ENCODE data around the gene FGF23. TPM values are rescaled to one million over a fixed set of nuclear protein-coding genes. Genes with fewer than 3 reads are reported as not detected.

Gene FGF23
- total RNA-seq, 3 donors from 2014 or later (not counting 1 experiment from before 2014, with no cell fraction given), result not detected

- ATAC-seq, result no peak
Measured at GRCh38 chr12:4380332-4380731, 820 bp upstream of the FGF23 start.

GRCh38 chr12:4378772-4379171 is 740 bp downstream of the FGF23 start:
- no peak for ATAC-seq
- Histone ChIP-seq H3K36me3 (ENCODE audit: control insufficient read depth, insufficient read depth, low read length) (no peaks in the 10 kb centered on the region), H3K27ac (ENCODE audit: low read length) (no peak overlapping the region), H3K27me3 (ENCODE audit: control insufficient read depth, insufficient read depth, low read length) (no peaks in the 10 kb centered on the region), H3K4me3 (ENCODE audit: low read length) (no peak overlapping the region), H3K9me3 (ENCODE audit: control insufficient read depth, insufficient read depth, low read length) (no peaks in the 10 kb centered on the region), H3K4me1 (ENCODE audit: control insufficient read depth, insufficient read depth, low read length) (no peaks in the 10 kb centered on the region)
- H3K4me1 Mint-ChIP-seq, result no peaks in the 10 kb centered on the region
- H3K27ac Mint-ChIP-seq, result no peak overlapping the region
- H3K4me3 Mint-ChIP-seq, result no peak overlapping the region
- H3K36me3 Mint-ChIP-seq, result no peaks in the 10 kb centered on the region
- intact Hi-C loops (cut with micrococcal nuclease), result no loop called here
- H3K9me3 Mint-ChIP-seq, result no peaks in the 10 kb centered on the region
- WGBS (ENCODE audit: insufficient coverage), result no CpG with 5 or more reads among the region's 1 CpG
- DNase-seq, result no peak
- H3K27me3 Mint-ChIP-seq (ENCODE audit: low read depth in 2 of 2), result peaks cover 20 to 33% of the 10 kb centered on the region in 2 donors
- TF ChIP-seq CTCF (IDR thresholded peaks at IDR 0.05), result no peak

More at GRCh38 chr12:4380332-4380731, 820 bp upstream of the FGF23 start:
- Mint-ChIP-seq H3K27me3 (ENCODE audit: low read depth in 2 of 2) (peaks cover 13 to 27% of the 10 kb centered on the region in 2 donors), H3K36me3 (no peaks in the 10 kb centered on the region), H3K4me3 (no peak overlapping the region), H3K9me3 (no peaks in the 10 kb centered on the region), H3K4me1 (no peaks in the 10 kb centered on the region), H3K27ac (no peak overlapping the region)
- TF ChIP-seq CTCF (IDR thresholded peaks at IDR 0.05), result no peak
- H3K36me3 ChIP-seq (ENCODE audit: control insufficient read depth, insufficient read depth, low read length), result no peaks in the 10 kb centered on the region
- no peaks in the 10 kb centered on the region for H3K4me1 ChIP-seq (ENCODE audit: control insufficient read depth, insufficient read depth, low read length)
- no peaks in the 10 kb centered on the region for H3K27me3 ChIP-seq (ENCODE audit: control insufficient read depth, insufficient read depth, low read length)
- no peak overlapping the region for H3K27ac ChIP-seq (ENCODE audit: low read length)
- intact Hi-C loops (cut with micrococcal nuclease), result no loop called here
- H3K4me3 ChIP-seq (ENCODE audit: low read length), result no peak overlapping the region
- no peak for DNase-seq
- 81% methylated on average over 4 of the region's 4 CpGs for WGBS (ENCODE audit: insufficient coverage)
- no peaks in the 10 kb centered on the region for H3K9me3 ChIP-seq (ENCODE audit: control insufficient read depth, insufficient read depth, low read length)

GRCh38 chr12:4375449-4375848 is 4.1 kb downstream of the FGF23 start:
- Histone ChIP-seq H3K27me3 (ENCODE audit: control insufficient read depth, insufficient read depth, low read length) (no peaks in the 10 kb centered on the region), H3K4me3 (ENCODE audit: low read length) (no peak overlapping the region), H3K36me3 (ENCODE audit: control insufficient read depth, insufficient read depth, low read length) (no peaks in the 10 kb centered on the region), H3K4me1 (ENCODE audit: control insufficient read depth, insufficient read depth, low read length) (no peaks in the 10 kb centered on the region), H3K27ac (ENCODE audit: low read length) (no peak overlapping the region), H3K9me3 (ENCODE audit: control insufficient read depth, insufficient read depth, low read length) (no peaks in the 10 kb centered on the region)
- DNase-seq, result no peak
- WGBS (ENCODE audit: insufficient coverage), result 86% methylated on average over 6 of the region's 6 CpGs
- Mint-ChIP-seq H3K4me3 (no peak overlapping the region), H3K27me3 (ENCODE audit: low read depth in 2 of 2) (peaks cover 18 to 31% of the 10 kb centered on the region in 2 donors), H3K27ac (no peak overlapping the region), H3K36me3 (no peaks in the 10 kb centered on the region), H3K4me1 (no peaks in the 10 kb centered on the region), H3K9me3 (no peaks in the 10 kb centered on the region)
- no peak for TF ChIP-seq CTCF (IDR thresholded peaks at IDR 0.05)
- ATAC-seq, result no peak
- intact Hi-C loops (cut with micrococcal nuclease), result no loop called here

GRCh38 chr12:4372653-4373052 is 6.9 kb downstream of the FGF23 start:
- H3K4me1 Mint-ChIP-seq, result no peaks in the 10 kb centered on the region
- Histone ChIP-seq H3K4me3 (ENCODE audit: low read length) (no peak overlapping the region), H3K36me3 (ENCODE audit: control insufficient read depth, insufficient read depth, low read length) (no peaks in the 10 kb centered on the region), H3K27ac (ENCODE audit: low read length) (no peak overlapping the region), H3K4me1 (ENCODE audit: control insufficient read depth, insufficient read depth, low read length) (no peaks in the 10 kb centered on the region), H3K9me3 (ENCODE audit: control insufficient read depth, insufficient read depth, low read length) (no peaks in the 10 kb centered on the region), H3K27me3 (ENCODE audit: control insufficient read depth, insufficient read depth, low read length) (no peaks in the 10 kb centered on the region)
- ATAC-seq (no peak), DNase-seq (no peak)
- intact Hi-C loops (cut with micrococcal nuclease), result no loop called here
- WGBS (ENCODE audit: insufficient coverage), result 84% methylated on average over 1 of the region's 2 CpGs
- no peaks in the 10 kb centered on the region for H3K36me3 Mint-ChIP-seq
- H3K4me3 Mint-ChIP-seq, result no peak overlapping the region
- H3K27me3 Mint-ChIP-seq (ENCODE audit: low read depth in 2 of 2), result peaks cover 16 to 17% of the 10 kb centered on the region in 2 donors
- no peak for TF ChIP-seq CTCF (IDR thresholded peaks at IDR 0.05)
- H3K9me3 Mint-ChIP-seq, result no peaks in the 10 kb centered on the region
- no peak overlapping the region for H3K27ac Mint-ChIP-seq
